ENCODE data around the gene SLCO2A1.

DNA sequence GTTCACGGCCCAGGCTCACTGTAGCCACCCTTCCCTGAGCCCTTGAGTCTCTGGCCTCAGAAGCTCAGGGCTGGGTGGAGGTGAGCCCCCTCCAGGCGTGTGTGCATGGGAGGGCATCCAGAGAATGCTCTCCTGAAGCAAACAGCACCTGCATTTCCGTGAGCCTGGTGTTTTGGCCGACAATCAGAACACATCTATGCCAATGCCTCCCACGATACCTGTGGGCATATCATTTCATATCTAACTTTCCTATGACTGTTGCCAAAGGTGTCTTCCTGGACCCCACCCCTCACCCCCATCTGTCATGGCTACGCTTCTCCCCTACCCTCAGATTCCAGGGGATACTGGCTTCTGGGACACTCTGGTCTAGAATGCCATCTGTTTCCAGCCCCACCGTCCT, 80.7 kb downstream of the SLCO2A1 start:
- TF ChIP-seq, protein P1, sequence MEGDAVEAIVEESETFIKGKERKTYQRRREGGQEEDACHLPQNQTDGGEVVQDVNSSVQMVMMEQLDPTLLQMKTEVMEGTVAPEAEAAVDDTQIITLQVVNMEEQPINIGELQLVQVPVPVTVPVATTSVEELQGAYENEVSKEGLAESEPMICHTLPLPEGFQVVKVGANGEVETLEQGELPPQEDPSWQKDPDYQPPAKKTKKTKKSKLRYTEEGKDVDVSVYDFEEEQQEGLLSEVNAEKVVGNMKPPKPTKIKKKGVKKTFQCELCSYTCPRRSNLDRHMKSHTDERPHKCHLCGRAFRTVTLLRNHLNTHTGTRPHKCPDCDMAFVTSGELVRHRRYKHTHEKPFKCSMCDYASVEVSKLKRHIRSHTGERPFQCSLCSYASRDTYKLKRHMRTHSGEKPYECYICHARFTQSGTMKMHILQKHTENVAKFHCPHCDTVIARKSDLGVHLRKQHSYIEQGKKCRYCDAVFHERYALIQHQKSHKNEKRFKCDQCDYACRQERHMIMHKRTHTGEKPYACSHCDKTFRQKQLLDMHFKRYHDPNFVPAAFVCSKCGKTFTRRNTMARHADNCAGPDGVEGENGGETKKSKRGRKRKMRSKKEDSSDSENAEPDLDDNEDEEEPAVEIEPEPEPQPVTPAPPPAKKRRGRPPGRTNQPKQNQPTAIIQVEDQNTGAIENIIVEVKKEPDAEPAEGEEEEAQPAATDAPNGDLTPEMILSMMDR (IDR thresholded peaks at IDR 0.05), result no peak
- no peak for TF ChIP-seq POLR2A (IDR thresholded peaks at IDR 0.05)
